B cell (primary cell): ENCODE measurements around the gene GGTA1. TPM values are rescaled to one million over a fixed set of nuclear protein-coding genes. Genes with fewer than 3 reads are reported as not detected.

ENCODE experiments used
- ATAC-seq: fragments of 200-7000 bp; cut with Tn5 transposase; one replicate; pipeline ENCODE4 v1.10.0; 2021; ENCODE audit warnings: low read depth, mild to moderate bottlenecking, moderate number of reproducible peaks, moderate library complexity
- CTCF ChIA-PET: fragments of 350-600 bp; sonication (Branson Sonifier 250); formaldehyde crosslinking; loops from one replicate; lab custom pipeline; 2021; ENCODE audit warnings: antibody characterized with exemption, inconsistent platforms; lab: Charles Lee
- POLR2A ChIA-PET: fragments of 350-600 bp; sonication (Branson Sonifier 250); formaldehyde crosslinking; loops from one replicate; lab custom pipeline; 2021; ENCODE audit warnings: antibody characterized with exemption; lab: Charles Lee
- DNase-seq: peaks from one replicate; pipeline ENCODE4 v3.0.0; 2013
- H2AFZ ChIP-seq: 2 replicates; pipeline ENCODE4 v1.6.1; 2012; ENCODE audit warnings: mild to moderate bottlenecking, low read depth, low read length; ENCODE audit not compliant: insufficient read depth, poor library complexity, severe bottlenecking
- H3K27ac ChIP-seq, 2 donors: 1 replicate in 1 of 2; 2 replicates in 1 of 2; pipeline ENCODE4 v1.5.1; 2012 to 2013; ENCODE audit warnings: low read length in 2 of 2, mild to moderate bottlenecking in 2 of 2, moderate library complexity in 1 of 2
- H3K27me3 ChIP-seq, 4 experiments: fragments of 200-600 bp in 1 of 4; sonication (generic) in 1 of 4; replicated peaks in 1 of 4; 1 replicate in 2 of 4; 2 replicates in 2 of 4; pipeline versions ENCODE4 v1.6.1 to v1.7.0; 2013 to 2016; ENCODE audit warnings: low read length in 3 of 4, mild to moderate bottlenecking in 2 of 4, mixed read lengths in 1 of 4, moderate library complexity in 1 of 4; ENCODE audit not compliant: insufficient read depth in 4 of 4, control insufficient read depth in 3 of 4; ENCODE audit errors: control extremely low read depth in 1 of 4
- H3K36me3 ChIP-seq, 2 experiments: replicated peaks in 1 of 2; 1 replicate in 1 of 2; 2 replicates in 1 of 2; pipeline versions ENCODE4 v1.6.1 to v1.7.1; 2013; ENCODE audit warnings: low read length in 1 of 2; ENCODE audit not compliant: insufficient read depth in 2 of 2, control insufficient read depth in 1 of 2; ENCODE audit errors: control extremely low read depth in 1 of 2, extremely low read depth in 1 of 2
- H3K4me1 ChIP-seq, 2 donors: fragments of 200-600 bp in 1 of 2; sonication (generic) in 1 of 2; 1 replicate in 1 of 2; 2 replicates in 1 of 2; pipeline versions ENCODE4 v1.5.1 to v1.6.1; 2013 to 2017; ENCODE audit warnings: low read length in 2 of 2; ENCODE audit not compliant: control insufficient read depth in 2 of 2, insufficient read depth in 2 of 2
- H3K4me2 ChIP-seq: replicated peaks from 2 replicates; pipeline ENCODE3; 2012; ENCODE audit warnings: mild to moderate bottlenecking, low read depth, low read length; ENCODE audit not compliant: poor library complexity, severe bottlenecking
- H3K4me3 ChIP-seq, 5 experiments: fragments of 200-600 bp in 1 of 5; sonication (generic) in 1 of 5; 1 replicate in 3 of 5; 2 replicates in 2 of 5; pipeline versions ENCODE4 v1.5.1 to v1.7.0; 2011 to 2016; ENCODE audit warnings: low read length in 4 of 5, mild to moderate bottlenecking in 4 of 5, low read depth in 2 of 5, control low read depth in 1 of 5, moderate library complexity in 1 of 5; ENCODE audit not compliant: insufficient read depth in 1 of 5; ENCODE audit errors: control extremely low read depth in 1 of 5, extremely low read depth in 1 of 5
- H3K79me2 ChIP-seq: fragments of 200-600 bp; sonication (generic); one replicate; pipeline ENCODE4 v1.6.0; 2016; ENCODE audit warnings: low read length; ENCODE audit not compliant: control insufficient read depth, insufficient read depth
- H3K9ac ChIP-seq: fragments of 200-600 bp; sonication (generic); 2 replicates; pipeline ENCODE4 v1.6.1; 2017; ENCODE audit warnings: mild to moderate bottlenecking, low read length, moderate library complexity
- H3K9me3 ChIP-seq, 3 donors: one replicate each; pipeline versions ENCODE4 v1.6.1 to v1.7.1; 2013; ENCODE audit warnings: low read length in 2 of 3; ENCODE audit not compliant: control insufficient read depth in 2 of 3, insufficient read depth in 1 of 3; ENCODE audit errors: control extremely low read depth in 1 of 3
- H4K20me1 ChIP-seq: 2 replicates; pipeline ENCODE4 v1.6.0; 2012; ENCODE audit warnings: mild to moderate bottlenecking, low read length; ENCODE audit not compliant: insufficient read depth, control insufficient read depth, poor library complexity, severe bottlenecking
- H3K27ac Mint-ChIP-seq: one replicate; pipeline ENCODE4 v1.8.0; 2021; ENCODE audit warnings: mixed read lengths
- H3K27me3 Mint-ChIP-seq: one replicate; pipeline ENCODE4 v1.8.0; 2021; ENCODE audit warnings: mixed read lengths
- H3K4me1 Mint-ChIP-seq: one replicate; pipeline ENCODE4 v1.8.0; 2021; ENCODE audit warnings: mixed read lengths
- H3K4me3 Mint-ChIP-seq: one replicate; pipeline ENCODE4 v1.8.0; 2021; ENCODE audit warnings: mixed read lengths
- H3K9me3 Mint-ChIP-seq: one replicate; pipeline ENCODE4 v1.8.0; 2022; ENCODE audit warnings: mixed read lengths; ENCODE audit not compliant: insufficient read depth
- EZH2 ChIP-seq: IDR thresholded peaks from 2 replicates; pipeline ENCODE4 v1.6.1; 2012; ENCODE audit warnings: borderline replicate concordance, low read depth, mild to moderate bottlenecking, moderate library complexity, low read length; ENCODE audit not compliant: insufficient read depth, poor library complexity, severe bottlenecking
- WGBS: methylation state at CpG from one replicate; pipeline ENCODE4 v1.1.5; 2013; ENCODE audit warnings: missing lambda C conversion rate; ENCODE audit not compliant: insufficient coverage; 5-methylcytosine and 5-hydroxymethylcytosine counted together
- intact Hi-C: fragments of 100-400 bp; cut with micrococcal nuclease; formaldehyde crosslinking; loops from one replicate; pipeline ENCODE4 v1.10.0; 2022
- polyA plus RNA-seq: library from polyadenylated mRNA; depleted of rRNA; stranded (reverse); fragments of >200 nt; gene quantifications from 2 replicates; pipeline ENCODE4 v1.2.3, GENCODE V29; 2012
- total RNA-seq, 2 donors: library from RNA; stranded (reverse); fragments of 120-200 nt in 1 of 2; gene quantifications; 1 replicate in 1 of 2; 2 replicates in 1 of 2; pipeline versions ENCODE4 v1.2.3 to v1.2.4, GENCODE V29; 2013 to 2022
- TF ChIP-seq, protein P1 (sequence below): fragments of 200-600 bp; IDR thresholded peaks from one replicate; pipeline ENCODE4 v1.8.0; 2022; ENCODE audit warnings: antibody characterized with exemption, mild to moderate bottlenecking

GGTA1 gene
- total and polyA plus RNA-seq, 2 donors (not counting 1 experiment from before 2014, with no cell fraction given) = not detected

DNA sequence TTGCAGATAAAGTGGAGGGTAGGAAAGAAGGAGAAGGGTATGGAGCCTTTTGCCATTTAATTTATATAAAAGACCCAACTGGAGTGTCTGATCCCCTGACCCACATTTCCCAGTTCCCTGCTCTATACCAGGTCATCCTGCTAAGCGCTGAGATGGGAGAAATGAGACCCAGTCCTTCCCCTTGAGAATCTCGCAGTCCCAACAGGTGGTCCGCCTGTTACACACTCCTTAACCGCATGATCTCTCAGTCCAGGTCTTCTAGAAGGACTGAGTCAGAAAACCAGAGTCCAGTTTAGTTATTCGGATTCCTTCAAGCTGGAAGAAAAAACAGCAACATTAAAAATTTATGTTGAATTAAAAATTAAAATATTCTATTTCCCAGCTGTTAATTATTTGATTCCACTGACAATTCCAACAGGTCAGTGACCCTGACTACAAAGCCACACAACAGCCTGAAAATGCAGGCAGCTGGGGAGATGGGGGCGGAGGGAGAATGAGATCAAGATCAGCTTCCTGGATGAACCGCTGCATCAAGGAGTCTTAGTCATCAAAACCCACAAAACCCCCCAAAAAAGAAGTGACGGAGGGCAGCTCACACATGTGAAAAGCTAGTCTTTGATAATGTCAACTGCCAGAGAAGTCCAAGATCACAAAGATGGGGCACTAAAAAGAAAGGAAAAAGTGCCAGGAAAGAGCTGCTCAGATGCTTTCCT, 44.0 kb downstream of the GGTA1 start:
- H3K9me3 Mint-ChIP-seq = no peaks in the 10 kb centered on the region
- Histone ChIP-seq H4K20me1 (no peaks in the 10 kb centered on the region), H3K4me1 (no peaks in the 10 kb centered on the region), H2AFZ (no peak overlapping the region), H3K79me2 (no peaks in the 10 kb centered on the region), H3K4me3 (no peak overlapping the region), H3K4me2 (no peak overlapping the region), H3K27ac (no peak overlapping the region), H3K9ac (no peak overlapping the region), H3K36me3 (no peaks in the 10 kb centered on the region), H3K27me3 (peaks cover 0 to 28% (median 6%) of the 10 kb centered on the region in 4 experiments), H3K9me3 (no peaks in the 10 kb centered on the region)
- intact Hi-C loops = no loop called here
- POLR2A ChIA-PET = no interaction called here
- H3K27me3 Mint-ChIP-seq = peaks cover 40% of the 10 kb centered on the region
- 85% methylated on average over 4 of the region's 8 CpGs for WGBS
- no peak overlapping the region for H3K4me3 Mint-ChIP-seq
- CTCF ChIA-PET = interaction anchor here (1.4 kb wide), 1 partner anchor 9 kb away, joined by 5 read pairs; no protein-coding TSS in a partner anchor
- no peak for DNase-seq
- H3K4me1 Mint-ChIP-seq = no peaks in the 10 kb centered on the region
- ATAC-seq = no peak
- TF ChIP-seq EZH2 = no peak
- TF ChIP-seq, protein P1, sequence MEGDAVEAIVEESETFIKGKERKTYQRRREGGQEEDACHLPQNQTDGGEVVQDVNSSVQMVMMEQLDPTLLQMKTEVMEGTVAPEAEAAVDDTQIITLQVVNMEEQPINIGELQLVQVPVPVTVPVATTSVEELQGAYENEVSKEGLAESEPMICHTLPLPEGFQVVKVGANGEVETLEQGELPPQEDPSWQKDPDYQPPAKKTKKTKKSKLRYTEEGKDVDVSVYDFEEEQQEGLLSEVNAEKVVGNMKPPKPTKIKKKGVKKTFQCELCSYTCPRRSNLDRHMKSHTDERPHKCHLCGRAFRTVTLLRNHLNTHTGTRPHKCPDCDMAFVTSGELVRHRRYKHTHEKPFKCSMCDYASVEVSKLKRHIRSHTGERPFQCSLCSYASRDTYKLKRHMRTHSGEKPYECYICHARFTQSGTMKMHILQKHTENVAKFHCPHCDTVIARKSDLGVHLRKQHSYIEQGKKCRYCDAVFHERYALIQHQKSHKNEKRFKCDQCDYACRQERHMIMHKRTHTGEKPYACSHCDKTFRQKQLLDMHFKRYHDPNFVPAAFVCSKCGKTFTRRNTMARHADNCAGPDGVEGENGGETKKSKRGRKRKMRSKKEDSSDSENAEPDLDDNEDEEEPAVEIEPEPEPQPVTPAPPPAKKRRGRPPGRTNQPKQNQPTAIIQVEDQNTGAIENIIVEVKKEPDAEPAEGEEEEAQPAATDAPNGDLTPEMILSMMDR = no peak
- no peak overlapping the region for H3K27ac Mint-ChIP-seq

DNA sequence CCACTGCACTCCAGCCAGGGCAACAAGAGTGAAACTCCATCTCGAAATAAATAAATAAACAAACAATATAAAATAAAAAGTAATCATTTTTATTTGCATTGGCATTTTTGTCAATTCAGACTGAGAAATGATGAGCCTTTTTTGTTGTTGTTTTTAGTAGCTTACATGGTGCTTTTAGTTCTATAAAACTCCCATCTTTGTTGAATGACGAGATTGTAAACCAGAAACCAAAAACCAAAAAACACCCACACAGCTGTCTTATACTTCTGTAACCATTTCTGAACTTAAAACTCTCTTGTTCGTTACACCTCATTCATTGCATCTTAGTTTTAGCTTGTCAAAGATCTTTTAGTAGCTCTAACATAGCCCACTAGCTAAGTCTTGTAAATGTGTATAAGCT, 44.7 kb downstream of the GGTA1 start:
- no peak for DNase-seq
- TF ChIP-seq, protein P1 = no peak
- no peak for TF ChIP-seq EZH2
- Histone ChIP-seq H2AFZ (no peak overlapping the region), H3K4me3 (no peak overlapping the region), H3K4me1 (no peaks in the 10 kb centered on the region), H3K9me3 (no peaks in the 10 kb centered on the region), H3K27ac (no peak overlapping the region), H3K9ac (no peak overlapping the region), H3K27me3 (peaks cover 0 to 24% (median 6%) of the 10 kb centered on the region in 4 experiments), H3K79me2 (no peaks in the 10 kb centered on the region), H3K4me2 (no peak overlapping the region), H4K20me1 (no peaks in the 10 kb centered on the region), H3K36me3 (no peaks in the 10 kb centered on the region)
- intact Hi-C loops = no loop called here
- Mint-ChIP-seq H3K27ac (no peak overlapping the region), H3K4me3 (no peak overlapping the region), H3K9me3 (no peaks in the 10 kb centered on the region), H3K27me3 (peaks cover 38% of the 10 kb centered on the region), H3K4me1 (no peaks in the 10 kb centered on the region)
- POLR2A ChIA-PET = no interaction called here
- CTCF ChIA-PET = interaction anchor here (1.4 kb wide), 1 partner anchor 10 kb away, joined by 5 read pairs; no protein-coding TSS in a partner anchor
- no peak for ATAC-seq
- WGBS = no CpG with 5 or more reads among the region's 3 CpGs
